ENCODE results near the gene TMEM38B.

TMEM38B gene

DNA sequence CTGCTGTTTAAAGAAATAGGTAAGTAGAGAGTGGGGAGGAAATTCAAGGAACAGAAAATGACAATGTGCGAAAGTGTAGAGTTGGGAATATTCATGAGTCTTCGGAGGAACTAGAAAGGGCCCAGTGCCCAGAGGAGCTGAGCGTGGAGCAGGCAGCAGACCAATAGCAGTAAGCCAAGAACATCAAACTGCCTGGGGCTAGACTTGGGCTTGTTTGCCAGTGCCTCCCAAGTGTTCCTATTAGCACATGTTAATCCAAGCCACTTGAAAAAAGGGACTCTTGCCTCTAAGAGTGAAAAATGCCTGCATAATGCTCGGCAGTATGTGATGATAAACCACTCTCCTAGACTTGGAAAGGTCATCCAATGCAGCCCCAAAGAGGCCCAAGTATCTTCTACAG lies 33.3 kb upstream of the TMEM38B start:
- no peak overlapping the region for H3K4me3 ChIP-seq (ENCODE audit: low read depth, low read length)
- TF ChIP-seq, protein P1, sequence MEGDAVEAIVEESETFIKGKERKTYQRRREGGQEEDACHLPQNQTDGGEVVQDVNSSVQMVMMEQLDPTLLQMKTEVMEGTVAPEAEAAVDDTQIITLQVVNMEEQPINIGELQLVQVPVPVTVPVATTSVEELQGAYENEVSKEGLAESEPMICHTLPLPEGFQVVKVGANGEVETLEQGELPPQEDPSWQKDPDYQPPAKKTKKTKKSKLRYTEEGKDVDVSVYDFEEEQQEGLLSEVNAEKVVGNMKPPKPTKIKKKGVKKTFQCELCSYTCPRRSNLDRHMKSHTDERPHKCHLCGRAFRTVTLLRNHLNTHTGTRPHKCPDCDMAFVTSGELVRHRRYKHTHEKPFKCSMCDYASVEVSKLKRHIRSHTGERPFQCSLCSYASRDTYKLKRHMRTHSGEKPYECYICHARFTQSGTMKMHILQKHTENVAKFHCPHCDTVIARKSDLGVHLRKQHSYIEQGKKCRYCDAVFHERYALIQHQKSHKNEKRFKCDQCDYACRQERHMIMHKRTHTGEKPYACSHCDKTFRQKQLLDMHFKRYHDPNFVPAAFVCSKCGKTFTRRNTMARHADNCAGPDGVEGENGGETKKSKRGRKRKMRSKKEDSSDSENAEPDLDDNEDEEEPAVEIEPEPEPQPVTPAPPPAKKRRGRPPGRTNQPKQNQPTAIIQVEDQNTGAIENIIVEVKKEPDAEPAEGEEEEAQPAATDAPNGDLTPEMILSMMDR (IDR thresholded peaks at IDR 0.05; ENCODE audit: borderline replicate concordance, insufficient read depth, low read depth, low read length), result no peak

DNA sequence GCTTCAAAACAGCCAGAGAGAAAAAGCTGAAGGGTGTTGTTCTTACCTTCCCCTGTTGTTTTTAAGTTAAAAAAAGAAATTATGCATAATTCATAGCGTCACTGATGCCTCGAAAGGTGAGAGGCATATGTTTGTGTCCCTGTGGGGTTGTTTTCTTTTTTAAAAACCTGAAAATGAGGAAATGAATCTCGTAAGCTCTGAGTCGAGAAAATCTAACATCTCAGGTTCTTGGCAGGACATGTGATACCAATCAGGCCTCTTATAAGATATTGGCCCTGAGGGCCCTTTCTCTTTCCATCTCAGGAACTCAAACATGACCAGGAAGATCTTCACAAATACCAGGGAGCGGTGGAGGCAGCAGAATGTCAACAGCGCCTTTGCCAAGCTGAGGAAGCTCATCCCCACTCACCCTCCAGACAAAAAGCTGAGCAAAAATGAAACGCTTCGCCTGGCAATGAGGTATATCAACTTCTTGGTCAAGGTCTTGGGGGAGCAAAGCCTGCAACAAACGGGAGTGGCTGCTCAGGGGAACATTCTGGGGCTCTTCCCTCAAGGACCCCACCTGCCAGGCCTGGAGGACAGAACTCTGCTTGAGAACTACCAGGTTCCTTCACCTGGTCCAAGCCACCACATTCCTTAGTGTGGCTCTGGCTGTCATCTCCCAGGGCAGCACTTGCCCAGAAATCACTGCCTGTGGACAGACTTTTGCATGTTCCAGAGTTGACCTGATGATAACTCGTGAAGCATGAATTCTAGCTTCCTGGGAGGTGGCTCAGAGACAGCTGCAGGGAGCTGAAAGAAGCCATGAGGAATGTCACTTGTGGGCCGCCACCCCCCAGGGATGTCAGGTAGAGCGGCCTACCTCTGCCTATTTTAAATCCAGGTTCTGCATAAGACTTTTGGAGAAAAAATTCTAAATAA lies 31.9 kb upstream of the TMEM38B start, which contains the start of gene TAL2:
Gene TAL2 (plus strand): TSS at position 274 of the 921 bp plus-strand sequence. CDS start 40 bp downstream, at position 314.
- TF ChIP-seq, protein P1 (IDR thresholded peaks at IDR 0.05; ENCODE audit: borderline replicate concordance, insufficient read depth, low read depth, low read length), result no peak
- no peak within 1 kb of the TSS for H3K4me3 ChIP-seq (ENCODE audit: low read depth, low read length)

DNA sequence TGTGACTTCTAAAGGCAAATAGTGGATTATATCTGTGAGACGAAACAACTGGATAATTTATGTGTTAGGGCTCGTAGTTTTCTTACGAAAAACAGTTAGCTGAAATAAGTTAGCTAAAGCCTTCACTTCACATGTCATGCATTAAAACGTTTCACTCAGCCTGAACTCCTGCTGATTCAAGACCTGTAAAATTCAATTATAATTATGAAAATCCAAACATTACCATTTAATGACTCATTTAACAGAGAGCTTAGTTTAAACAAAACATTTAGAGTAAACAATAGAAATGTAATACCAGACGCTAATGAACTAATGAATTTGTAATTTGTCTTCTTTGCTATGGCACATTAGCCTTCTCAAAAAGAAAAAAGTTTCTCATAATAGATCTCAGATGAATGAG lies 30.4 kb upstream of the TMEM38B start:
- H3K4me3 ChIP-seq (ENCODE audit: low read depth, low read length), result no peak overlapping the region
- TF ChIP-seq, protein P1 (IDR thresholded peaks at IDR 0.05; ENCODE audit: borderline replicate concordance, insufficient read depth, low read depth, low read length), result no peak

DNA sequence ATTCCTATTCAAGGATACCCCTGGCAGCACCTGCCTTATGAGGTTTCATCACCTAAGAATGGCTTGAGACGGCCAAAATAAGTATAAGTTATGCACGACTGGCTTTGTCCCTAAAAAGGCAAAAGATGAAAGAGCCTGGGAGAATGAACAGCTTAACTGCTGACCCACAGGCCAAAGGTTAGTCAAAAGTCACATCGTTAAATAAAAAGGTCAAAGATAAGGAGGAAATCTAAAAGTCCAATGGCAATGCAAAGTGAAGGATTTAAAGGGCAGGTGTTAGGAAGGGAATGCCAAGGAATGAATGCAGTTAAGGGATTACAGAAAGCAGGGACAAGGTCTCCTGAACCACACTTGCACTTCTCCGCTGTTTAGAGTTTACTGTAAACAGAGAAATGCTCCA lies 26.5 kb upstream of the TMEM38B start:
- H3K4me3 ChIP-seq (ENCODE audit: low read depth, low read length), result no peak overlapping the region
- TF ChIP-seq, protein P1 (IDR thresholded peaks at IDR 0.05; ENCODE audit: borderline replicate concordance, insufficient read depth, low read depth, low read length), result no peak

DNA sequence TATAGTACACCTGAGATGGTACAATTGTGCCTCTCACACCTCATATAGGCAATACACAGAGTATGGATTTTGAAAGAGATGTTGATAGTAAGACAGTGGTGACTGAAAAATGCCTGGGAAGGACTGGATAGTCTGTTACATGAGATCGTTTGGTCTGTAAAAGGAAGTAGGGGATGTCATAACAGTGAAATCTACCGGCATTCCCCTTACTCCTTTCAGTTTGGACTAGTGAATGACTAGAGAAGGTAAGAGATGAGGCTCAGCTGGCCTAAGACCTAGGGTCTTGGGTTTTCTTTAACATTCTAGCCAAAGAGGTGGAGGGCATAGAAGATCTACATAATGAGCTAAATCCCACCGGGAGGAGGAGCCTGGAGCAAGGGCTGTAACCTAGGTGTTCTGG lies 24.0 kb upstream of the TMEM38B start:
- TF ChIP-seq, protein P1 (IDR thresholded peaks at IDR 0.05; ENCODE audit: borderline replicate concordance, insufficient read depth, low read depth, low read length), result no peak
- H3K4me3 ChIP-seq (ENCODE audit: low read depth, low read length), result no peak overlapping the region

DNA sequence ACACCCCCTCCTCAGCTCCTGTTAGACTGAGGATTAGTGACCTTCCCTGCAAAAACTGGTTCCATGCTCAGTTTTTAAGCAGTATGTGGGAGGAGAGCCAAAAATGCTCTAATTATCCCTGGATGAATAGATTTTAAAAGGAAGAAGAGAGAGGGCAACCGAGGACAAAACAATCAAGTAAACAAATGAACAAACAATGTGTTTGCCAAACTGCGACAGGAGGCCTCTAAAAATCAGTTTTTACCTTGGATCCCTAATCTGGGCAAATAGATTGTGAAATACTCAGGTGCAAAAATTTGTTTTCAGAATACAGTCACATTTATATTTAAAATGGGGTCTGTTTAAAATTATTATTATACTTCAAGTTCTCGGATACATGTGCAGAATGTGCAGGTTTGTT lies 23.6 kb upstream of the TMEM38B start:
- TF ChIP-seq, protein P1 (IDR thresholded peaks at IDR 0.05; ENCODE audit: borderline replicate concordance, insufficient read depth, low read depth, low read length), result no peak
- H3K4me3 ChIP-seq (ENCODE audit: low read depth, low read length), result no peak overlapping the region

DNA sequence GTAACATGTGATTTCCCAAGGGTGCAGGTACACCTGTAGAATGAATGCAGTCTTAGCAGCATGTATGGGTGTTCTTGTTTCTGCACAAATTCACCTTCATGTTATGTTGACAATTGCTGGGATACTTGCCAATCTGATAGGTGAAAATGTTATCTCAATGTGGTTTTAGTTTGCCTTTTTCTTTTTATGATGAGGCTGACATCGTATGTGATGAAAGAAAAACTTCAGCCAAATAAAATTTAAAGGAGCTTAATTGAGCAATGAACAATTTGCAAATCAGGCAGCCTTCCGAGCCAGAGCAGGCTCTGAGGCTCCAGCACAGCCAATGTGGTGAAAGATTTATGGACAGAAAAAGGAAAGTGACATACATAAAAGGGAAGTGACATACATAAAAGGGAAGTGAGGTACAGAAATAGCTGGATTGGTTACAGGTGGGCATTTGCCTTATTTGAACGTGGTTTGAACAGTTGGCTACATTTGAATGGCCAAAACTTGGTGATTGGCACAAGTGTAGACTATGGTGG lies 21.6 kb upstream of the TMEM38B start:
- TF ChIP-seq, protein P1 (IDR thresholded peaks at IDR 0.05; ENCODE audit: borderline replicate concordance, insufficient read depth, low read depth, low read length), result no peak
- no peak overlapping the region for H3K4me3 ChIP-seq (ENCODE audit: low read depth, low read length)
